NCI-H69 (cell line): ENCODE data around the gene OVOL2.
"Not testable (repeated sequence)": the region's sequence is repeated elsewhere in the genome, so short reads cannot be mapped to it uniquely, and the experiment has no call there.

ENCODE experiments used
- DNase-seq: peaks from one replicate; lab custom pipeline; 2025; lab: John Stamatoyannopoulos, UW

OVOL2 gene

DNA sequence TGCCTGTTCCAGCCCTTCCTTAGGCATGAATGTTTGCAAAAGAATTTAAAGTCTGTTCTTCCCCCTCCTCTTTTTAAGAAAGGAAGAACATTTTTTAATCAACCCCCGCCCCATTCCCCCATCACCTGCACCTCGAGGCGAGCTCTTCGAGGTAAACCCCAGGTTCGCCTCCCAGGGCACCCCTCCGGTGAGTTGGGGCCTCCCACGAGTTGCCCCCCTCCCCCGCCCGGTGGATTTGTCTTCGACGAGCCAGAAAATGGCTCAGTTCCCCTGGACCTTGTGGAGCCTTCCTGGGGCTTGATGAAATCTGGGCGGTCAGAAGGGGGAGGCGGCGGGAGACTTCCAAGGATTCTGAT is 256 bp upstream of the OVOL2 start:
- peak; percentile 88 for DNase-seq

DNA sequence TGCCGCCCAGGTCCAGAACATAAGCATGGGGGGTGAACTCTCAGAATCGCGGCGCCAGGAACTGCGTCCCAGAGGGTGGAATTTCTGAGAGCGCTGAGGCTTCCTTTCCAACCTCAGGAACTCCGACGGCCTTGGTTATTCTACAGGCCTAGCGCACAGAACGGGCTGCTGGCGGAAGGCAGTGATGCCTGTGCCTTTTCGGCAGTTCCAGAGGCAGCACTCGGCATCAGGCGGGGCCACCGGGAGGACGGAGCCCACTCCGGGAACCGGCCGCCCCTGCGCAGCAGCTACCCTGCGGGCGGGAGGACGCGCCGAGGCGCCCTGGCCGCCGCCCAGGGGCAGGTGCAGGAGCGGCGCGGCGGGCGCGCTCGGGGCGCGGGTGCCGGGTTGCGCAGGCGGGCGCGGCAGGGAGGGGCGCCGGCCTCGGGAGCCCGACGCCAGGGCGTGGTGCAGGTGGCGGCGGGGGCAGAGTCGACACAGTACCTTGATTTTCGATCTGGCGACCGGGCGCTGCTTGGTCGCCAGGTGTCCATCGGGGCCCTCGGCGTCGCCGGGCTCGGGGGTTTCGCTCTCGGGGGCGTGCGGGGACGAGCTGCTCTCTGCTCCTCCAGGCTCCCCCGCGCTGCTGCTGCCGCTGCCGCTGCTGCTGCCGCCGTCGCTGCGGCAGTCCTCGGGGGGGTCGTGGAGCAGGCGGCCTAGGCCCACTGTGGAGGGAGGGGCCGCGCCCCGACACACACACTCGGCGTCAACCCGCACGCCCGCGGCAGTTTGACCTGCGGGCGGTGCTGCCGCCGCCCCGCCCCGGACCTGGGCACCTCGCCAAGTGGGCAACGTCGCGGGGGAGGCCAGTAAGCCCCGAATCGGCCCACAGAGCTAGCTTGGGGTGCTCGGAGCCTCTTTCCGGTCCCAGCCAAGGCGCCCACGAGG is 1.3 kb downstream of the OVOL2 start:
- peak; percentile 94 for DNase-seq

DNA sequence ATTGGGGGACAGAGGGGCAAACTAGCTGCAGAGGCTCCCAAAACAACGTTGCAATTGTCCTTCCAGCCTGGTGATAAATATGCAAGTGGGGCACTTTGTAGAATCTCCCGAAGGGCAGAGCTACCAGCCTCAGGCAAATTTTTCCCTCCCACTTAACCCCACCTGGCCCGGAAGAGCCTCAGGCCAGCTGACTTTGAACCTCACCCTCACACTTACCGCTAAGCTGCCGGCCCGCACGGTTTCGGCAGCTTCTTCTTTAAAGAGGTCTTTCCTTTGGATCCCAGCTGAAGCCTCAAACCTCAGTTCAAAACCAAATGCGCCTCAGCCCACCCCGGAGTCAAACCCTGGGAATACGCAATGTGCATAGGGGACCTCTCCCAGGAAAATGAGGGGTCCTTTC is 2.5 kb downstream of the OVOL2 start:
- peak; percentile 45 for DNase-seq

DNA sequence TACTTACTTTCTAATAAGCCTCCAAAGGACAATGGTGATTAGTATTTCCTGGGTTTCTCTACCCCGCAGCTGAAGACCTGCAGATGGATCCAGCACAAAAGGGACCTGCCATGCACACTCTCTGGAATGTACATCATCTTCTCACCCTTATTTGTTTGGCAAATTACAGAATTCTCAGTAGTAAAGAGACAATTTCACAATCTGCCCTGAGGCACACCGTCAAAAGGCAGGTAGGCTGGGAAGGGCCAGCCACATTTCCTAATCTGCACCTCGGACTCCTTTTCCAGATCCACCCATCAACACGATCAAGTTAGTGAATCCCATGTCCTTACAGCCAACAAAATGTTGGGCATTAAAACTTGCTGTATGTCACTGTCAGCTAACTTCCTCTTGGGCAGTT is 4.9 kb downstream of the OVOL2 start:
- no peak for DNase-seq

DNA sequence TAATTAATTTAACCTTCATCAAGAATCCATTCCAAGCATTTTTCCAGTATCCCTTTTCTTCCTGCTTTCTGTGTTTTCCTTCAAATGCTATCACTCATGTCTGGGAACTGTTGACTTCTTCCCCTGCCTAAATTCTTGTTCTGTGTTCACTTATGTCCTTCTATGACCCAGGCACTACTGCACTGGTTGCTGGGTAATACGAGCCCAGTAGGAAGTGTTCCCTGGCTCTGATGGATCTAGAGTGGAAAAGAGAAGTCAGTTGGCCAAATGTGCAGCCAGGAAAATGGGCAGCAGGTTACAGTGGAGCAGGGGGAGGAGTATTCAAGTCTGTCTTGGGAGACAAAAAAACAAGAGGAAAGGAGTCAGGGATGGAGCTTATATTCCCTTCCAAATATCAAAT is 7.1 kb downstream of the OVOL2 start:
- DNase-seq: no peak

DNA sequence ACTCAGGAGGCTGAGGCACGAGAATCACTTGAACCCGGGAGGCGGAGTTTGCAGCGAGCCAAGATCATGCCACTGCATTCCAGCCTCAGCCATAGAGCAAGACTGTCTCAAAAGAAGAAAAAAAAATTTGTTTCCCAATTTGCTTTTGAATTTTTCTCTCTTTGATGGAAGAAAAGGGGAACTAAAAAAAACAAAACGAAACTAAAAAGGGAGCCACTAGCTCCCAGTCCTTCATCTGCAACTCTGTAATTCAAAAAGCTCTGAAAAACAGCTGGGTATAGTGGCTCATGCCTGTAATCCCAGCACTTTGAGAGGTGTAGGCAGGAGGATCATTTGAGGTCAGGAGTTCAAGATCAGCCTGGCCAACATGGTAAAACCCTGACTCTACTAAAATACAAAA is 9.5 kb downstream of the OVOL2 start:
- DNase-seq: no peak

DNA sequence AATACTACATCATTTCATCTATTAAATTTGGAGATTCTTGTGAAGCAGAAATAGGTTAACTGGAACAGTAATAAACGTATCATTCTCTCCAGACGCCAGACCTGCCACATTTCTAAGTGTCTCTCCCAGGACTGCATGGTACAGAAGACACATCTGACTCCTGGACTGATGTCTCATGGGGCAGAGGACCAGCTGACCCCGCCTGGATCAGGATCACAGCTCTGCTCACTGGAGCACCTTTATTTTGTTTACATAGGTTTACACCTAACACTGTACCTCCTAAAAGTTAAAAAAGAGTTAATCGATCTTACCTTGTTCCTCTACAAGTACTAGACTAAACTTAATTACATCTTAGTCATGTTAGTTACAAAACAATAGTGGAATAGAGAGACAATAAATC is 11.2 kb downstream of the OVOL2 start:
- no peak for DNase-seq

DNA sequence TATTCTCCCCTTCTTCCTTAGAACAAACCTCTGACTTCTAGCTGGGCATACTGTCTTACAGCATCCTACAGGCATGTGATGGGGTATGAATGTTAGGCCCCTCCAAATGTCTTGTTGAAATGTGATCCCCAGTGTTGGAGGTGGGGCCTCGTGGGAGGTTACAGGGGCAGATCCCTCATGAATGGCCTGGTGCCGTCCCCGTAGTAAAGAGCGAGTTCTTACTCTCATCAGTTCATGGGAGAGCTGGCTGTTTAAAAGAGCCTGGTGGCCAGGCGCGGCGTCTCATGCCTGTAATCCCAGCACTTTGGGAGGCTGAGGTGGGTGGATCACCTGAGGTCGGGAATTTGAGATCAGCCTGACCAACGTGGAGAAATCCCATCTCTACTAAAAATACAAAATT is 15.5 kb downstream of the OVOL2 start:
- DNase-seq: no peak

DNA sequence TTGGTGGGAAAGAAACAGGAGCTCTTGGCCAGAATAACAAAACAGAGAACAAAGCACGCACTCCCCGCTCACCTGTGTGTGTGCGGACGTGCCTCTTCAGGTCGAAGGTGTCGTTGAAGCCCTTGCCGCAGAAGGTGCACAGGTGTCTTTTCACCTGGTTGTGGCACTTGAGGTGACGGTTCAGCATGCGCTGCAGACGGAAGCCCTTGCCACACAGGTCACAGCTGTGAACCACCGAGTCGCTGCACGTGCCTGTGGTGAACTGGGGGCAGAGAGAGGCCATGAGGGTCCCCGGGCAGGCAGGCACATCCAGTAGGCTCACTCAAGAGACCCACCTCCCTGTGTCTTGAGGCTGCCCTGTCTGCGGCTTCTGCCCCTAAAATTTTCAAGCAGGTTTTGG is 16.3 kb downstream of the OVOL2 start:
- no peak for DNase-seq

DNA sequence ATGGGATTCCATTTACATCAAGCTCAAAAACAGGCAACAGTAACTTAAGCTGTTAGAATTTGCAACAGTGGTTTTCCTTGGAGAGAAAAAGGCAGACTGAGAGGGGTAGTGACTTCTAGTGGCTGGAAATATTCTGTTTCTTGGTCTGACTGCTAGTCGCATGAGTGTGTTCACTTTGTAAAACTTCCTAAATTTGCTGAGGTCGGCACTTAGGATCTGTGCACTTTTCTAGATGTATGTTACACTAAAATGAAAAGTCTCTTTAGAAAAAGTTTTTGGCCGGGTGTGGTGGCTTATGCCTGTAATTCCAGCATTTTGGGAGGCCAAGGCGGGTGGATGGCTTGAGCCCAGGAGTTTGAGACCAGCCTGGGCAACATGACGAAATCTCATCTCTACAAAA is 18.7 kb downstream of the OVOL2 start:
- no peak for DNase-seq

DNA sequence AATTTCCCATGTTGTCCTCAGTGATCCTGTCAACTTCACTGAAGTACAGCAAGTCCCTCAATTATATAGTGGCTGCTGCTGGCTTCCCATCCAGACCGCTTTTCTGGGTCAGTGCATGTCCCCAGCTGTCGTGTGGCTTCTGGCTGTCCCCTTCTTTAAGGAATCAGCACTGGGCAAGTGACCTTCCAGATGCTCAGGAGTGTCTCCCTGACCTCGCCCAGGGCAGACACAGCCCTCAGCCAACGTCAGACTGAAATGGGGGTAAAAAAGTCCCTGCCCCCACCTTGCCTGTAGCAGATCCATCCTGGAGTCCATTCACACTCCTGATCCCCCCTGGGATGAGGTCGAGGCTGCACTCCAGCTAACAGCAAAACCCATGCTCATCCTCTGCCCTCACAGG is 23.7 kb downstream of the OVOL2 start:
- no peak for DNase-seq

DNA sequence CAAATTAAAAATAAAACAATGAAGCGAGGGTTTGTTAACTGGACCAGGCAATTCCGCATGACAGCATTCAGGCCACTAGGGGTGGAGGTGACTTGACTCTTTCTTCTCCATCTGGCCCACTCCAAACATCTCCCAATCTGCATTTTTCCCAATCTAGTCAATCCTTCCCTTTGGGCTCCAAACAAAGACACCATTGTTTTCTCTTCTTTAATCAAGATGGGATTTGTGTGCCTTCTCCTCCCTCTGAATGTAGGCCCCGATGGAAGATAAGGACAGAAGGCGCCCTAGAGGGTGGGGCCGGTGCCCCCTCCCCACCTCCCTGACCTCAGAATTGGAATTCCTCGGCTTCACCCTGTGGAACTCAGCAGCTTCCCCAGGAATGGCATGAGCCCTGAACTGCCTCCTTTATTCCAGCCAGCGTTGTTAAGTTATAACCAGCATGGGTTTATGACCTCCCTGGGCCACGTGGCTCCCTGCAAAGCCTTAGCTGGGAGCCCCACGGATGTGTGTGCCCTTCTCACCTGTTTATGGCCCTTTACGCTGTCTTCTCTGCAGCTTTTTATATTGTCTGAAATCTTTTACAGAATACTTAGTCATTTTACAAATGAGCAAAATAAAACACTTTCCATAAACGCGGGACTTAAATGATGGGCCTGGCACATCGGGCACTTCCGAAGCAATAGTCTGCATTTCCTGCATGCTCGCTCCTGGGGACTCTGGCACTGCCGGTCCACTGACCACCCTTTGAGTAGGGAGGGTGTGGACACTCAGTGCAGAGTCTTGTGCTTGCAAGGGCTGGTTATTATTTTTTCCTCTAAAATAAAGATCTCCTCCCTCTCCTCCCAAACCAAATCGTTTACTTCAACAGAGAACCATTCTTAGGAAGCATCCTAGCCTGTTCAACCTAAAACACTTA is 24.5 kb downstream of the OVOL2 start:
- no peak for DNase-seq

DNA sequence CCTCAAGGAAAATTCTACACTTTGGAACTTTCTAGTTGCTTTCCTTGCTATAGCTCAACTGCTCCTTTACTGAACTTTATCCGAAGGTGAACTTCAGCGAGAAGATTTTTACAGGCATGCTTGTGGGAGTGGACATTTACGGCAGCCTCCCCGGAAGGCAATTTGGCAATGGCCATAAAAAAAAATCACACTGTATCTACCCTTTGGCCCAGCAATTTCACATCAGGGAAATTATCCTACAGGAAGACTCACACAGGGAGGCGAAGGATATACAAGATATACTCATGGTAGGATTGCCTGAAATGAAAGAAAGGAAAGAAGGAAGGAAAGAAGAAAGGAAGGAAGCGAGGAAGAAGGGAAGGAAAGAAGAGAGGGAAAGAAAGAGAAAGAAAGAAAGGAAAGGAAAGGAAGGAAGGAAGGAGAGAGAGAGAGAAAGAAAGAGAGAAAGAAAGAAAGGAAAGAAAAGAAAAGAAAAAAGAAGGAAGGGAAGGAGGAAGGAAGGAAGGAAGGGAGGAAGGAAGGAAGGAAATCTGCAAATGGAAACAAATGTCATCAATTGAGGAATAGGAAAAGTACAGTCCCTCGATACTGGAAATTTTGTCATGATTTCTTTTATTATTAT is 25.7 kb downstream of the OVOL2 start:
- DNase-seq: no peak

DNA sequence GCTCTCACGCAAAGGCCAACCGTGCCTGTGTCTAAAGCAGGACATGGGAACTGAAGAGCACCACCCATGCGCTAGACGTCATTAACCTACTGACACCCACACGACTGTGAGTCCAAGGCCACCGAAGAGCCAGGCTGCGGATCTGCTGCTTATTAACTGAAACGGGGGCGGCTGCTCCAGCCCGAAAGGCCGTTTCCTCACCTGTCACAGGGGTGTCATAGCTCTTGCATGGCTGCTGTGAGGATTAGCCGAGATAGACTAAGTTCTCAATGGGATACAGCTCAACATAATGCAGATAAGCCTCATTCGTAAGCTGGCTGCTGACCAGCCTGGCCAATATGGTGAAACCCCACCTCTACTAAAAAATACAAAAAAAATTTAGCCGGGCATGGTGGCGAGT is 26.7 kb downstream of the OVOL2 start:
- no peak for DNase-seq

DNA sequence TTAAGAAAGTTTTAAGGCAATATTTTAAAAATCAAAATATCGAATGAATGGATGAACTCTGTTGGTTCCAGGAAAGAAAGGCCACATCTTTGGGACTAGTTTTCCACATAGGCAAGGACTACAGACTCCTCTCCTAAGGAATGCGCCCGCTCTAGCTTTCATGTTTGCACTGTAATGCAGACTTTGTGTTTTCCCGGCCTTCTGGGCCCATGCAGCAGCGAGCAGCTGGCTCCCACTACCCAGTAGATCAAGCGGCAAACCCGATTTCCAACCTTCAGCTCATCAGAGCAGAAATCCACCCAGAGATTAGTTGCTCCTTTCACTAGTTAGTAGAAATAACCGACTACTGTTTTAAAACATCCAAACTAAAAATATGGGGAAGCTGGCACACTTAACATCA is 27.7 kb downstream of the OVOL2 start:
- DNase-seq: no peak

DNA sequence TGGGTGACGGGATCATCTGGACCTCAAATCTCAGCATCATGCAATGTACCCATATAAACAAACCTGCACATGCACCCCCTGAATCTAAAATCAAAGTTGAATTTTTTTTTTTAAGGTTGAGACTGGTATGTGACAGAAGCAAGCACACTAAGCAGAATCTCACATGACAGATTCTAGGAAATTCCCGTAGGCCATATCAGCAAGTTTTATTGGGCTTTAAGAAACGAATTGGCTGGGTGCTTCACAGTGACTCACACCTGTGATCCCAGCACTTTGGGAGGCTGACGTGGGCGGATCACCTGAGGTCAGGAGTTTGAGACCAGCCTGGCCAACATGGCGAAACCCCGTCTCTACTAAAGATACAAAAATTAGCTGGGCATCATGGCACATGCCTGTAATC is 30.7 kb downstream of the OVOL2 start:
- DNase-seq: not testable (repeated sequence)

DNA sequence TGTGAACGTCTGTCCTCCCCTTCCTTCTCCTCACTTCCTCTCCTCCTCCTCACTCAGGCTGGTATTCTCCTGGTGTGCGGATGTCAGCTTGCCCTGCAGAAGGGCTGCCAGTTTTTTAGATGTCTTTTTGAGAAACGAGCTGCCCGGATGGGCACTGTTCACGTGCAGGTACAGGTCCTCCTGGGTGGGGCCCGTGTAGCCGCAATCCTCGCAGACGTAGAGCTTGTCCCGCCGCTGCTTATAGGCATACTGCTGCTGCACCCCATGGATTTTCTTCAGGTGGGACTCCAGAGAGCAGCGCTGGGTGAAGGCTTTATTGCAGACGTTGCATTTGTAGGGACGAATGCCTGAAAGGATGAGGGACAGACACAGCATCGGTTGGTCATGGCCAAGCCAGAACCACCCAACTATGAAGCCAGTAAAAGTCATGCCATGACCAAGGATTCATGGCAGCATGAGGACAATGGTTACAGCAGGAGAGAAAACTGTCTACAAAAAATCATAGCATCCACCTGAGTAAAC is 33.0 kb downstream of the OVOL2 start:
- DNase-seq: no peak

DNA sequence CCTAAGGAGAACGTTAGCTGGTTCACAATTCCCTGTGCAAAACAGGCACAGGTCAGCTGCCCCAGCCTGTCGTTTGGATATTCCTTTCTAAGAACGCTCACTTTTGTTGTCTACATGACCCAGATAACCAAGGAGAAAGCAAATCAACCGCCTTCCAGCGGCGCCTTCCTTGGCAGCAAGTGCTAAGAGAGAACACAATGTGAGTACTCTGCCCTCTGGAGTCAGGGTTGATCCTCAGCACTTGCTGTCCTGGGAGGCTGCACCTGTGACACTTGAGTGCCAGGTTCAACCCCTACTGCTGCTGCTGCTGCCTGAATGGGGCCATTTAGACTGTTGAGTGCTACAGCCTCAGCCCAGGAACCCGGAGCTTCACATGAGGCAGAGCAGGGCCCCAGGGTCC is 36.8 kb downstream of the OVOL2 start:
- no peak for DNase-seq

DNA sequence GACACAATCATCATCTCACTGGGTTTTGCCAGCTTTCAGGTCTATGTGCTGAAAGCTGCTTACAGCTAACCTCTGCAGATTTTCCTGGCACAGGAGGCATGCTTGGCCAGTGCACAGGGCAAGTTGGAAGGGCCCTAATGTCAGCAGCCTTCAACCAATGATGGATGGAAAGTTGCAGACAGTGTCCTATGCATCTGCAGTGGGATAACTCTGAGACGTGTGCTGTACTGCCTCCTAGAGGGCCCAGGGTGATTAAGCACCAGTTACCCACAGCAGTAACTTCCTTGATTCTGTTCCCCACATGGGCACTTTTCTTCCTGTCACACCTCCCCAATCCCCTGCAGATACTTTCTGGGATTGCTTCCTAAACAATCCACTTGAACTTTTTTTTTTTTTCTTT is 38.6 kb downstream of the OVOL2 start:
- peak; percentile 45 for DNase-seq

DNA sequence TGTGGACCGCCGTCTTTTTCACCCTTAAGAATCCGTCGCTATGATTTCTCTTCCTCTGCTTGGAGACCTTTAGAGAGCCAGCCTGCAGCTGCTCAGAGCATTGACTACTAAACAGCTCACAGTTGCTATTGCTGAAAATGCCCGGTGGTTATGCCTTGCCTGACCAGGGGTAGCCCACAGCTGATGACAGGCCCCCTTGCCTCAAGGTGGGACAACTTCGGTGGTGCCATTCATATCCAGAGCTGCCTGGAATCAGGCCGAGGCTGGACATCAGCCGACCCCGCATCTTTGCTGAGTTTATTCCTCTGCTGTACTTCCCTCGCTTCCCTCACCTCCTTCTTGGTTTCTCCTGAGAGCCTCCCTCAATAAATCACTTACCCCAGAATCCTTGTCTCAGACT is 39.6 kb downstream of the OVOL2 start:
- no peak for DNase-seq

DNA sequence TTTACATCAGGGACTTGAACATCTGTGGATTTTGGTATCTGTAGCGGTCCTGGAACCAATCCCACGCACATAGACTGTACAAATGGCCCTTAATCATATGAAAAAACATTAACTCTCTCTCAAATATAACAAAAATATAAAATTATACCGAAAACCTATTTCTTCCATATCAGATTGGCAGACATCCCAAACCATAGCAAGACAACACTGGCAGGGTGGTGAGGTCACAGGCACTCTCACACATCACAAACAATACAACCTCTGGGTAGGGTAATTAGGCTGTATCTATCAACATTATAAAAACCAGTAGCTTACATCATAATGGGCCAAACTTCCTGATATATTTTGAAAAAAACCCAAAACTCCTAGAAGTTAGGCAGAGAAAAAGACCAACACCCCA is 40.9 kb downstream of the OVOL2 start:
- no peak for DNase-seq

DNA sequence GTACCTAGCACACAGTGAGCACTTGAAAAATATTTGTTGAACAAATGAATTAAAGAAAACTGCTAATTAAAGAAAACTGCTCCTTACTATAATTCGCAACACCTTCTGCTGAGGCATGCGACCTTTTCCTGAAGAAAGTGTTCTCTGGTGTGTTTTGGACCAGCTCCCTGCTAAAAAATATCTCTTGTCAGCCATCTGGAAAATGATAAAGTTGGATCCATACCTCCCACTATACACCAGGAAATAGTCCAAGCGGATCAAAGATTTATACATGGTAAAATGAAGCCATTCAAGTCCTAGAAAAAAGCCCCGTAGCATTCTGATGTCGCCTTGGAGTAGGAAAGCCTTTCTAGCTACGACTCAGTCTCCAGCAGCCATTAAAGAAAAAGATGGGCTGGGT is 43.3 kb downstream of the OVOL2 start:
- DNase-seq: no peak

DNA sequence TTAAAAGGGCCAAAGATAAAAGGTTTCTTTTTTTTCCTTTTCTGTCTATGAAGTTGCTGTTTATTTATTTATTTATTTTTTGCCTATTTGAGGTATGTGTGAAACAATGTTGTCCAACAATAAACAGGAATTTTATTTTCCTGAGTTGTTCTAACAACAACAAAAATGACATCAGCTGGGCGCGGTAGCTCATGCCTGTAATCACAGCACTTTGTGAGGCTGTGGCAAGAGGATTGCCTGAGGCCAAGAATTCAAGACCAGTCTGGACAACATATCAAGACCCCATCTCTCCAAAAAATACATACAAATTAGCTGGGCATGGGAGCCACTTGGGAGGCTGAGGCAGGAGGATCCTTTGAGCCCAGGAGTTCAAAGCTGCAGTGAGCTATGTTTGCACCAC is 44.8 kb downstream of the OVOL2 start:
- DNase-seq: no peak
